HG03066 (cell line): ENCODE results near the gene TXNDC2.

Experiments used
- ATAC-seq: cut with Tn5 transposase; IDR thresholded peaks from one replicate; pipeline ENCODE4 v1.9.1; 2021; ENCODE audit warnings: low read depth; ENCODE audit not compliant: unreplicated experiment

The TXNDC2 gene

GRCh38 chr18:9859232-9859631 is 26.5 kb upstream of the TXNDC2 start:
- ATAC-seq, result no peak

GRCh38 chr18:9860682-9861081 is 25.1 kb upstream of the TXNDC2 start:
- ATAC-seq, result no peak

GRCh38 chr18:9861157-9861556 is 24.6 kb upstream of the TXNDC2 start:
- peak; percentile 68 for ATAC-seq

GRCh38 chr18:9861933-9862332 is 23.8 kb upstream of the TXNDC2 start:
- no peak for ATAC-seq

GRCh38 chr18:9862686-9863085 is 23.1 kb upstream of the TXNDC2 start:
- ATAC-seq, result no peak

- no peak for ATAC-seq
Observed at GRCh38 chr18:9863282-9863681, 22.5 kb upstream of the TXNDC2 start.

- no peak for ATAC-seq
Observed at GRCh38 chr18:9865764-9866490, 19.8 kb upstream of the TXNDC2 start.

- no peak for ATAC-seq
Observed at GRCh38 chr18:9866627-9867026, 19.1 kb upstream of the TXNDC2 start.

- no peak for ATAC-seq
Observed at GRCh38 chr18:9867071-9867594, 18.6 kb upstream of the TXNDC2 start.

- no peak for ATAC-seq
Observed at GRCh38 chr18:9868857-9869714, 16.7 kb upstream of the TXNDC2 start.

- no peak for ATAC-seq
Observed at GRCh38 chr18:9869715-9870430, 15.9 kb upstream of the TXNDC2 start.

GRCh38 chr18:9870431-9871008 is 15.3 kb upstream of the TXNDC2 start:
- no peak for ATAC-seq

GRCh38 chr18:9871244-9871746 is 14.5 kb upstream of the TXNDC2 start:
- ATAC-seq, result no peak

- ATAC-seq, result no peak
Observed at GRCh38 chr18:9872823-9873222, 12.9 kb upstream of the TXNDC2 start.

GRCh38 chr18:9874728-9875127 is 11.0 kb upstream of the TXNDC2 start:
- ATAC-seq, result no peak

- no peak for ATAC-seq
Observed at GRCh38 chr18:9876212-9876866, 9.4 kb upstream of the TXNDC2 start.

GRCh38 chr18:9876867-9877654 is 8.7 kb upstream of the TXNDC2 start:
- ATAC-seq, result no peak

- no peak for ATAC-seq
Observed at GRCh38 chr18:9877655-9878014, 8.1 kb upstream of the TXNDC2 start.

- no peak for ATAC-seq
Observed at GRCh38 chr18:9878095-9878494, 7.7 kb upstream of the TXNDC2 start.
